NCI-H2081 (cell line): Measurements from ENCODE around the gene CCDC63.
"Not testable (repeated sequence)": the region's sequence is repeated elsewhere in the genome, so short reads cannot be mapped to it uniquely, and the experiment has no call there.

Experiments used
- DNase-seq, 2 experiments: peaks; one replicate each; lab custom pipeline; 2025; lab: John Stamatoyannopoulos, UW

CCDC63 gene

GRCh38 chr12:110844551-110845338 is 2.0 kb upstream of the CCDC63 start:
- DNase-seq, result no peak

- DNase-seq, result no peak
Measured at GRCh38 chr12:110845339-110845682, 1.5 kb upstream of the CCDC63 start.

GRCh38 chr12:110848314-110848923 is 1.6 kb downstream of the CCDC63 start:
- DNase-seq, result no peak

GRCh38 chr12:110849221-110849620 is 2.4 kb downstream of the CCDC63 start:
- DNase-seq, result no peak

- DNase-seq, result no peak
Measured at GRCh38 chr12:110849748-110850403, 3.1 kb downstream of the CCDC63 start.

- no peak for DNase-seq
Measured at GRCh38 chr12:110850762-110851161, 4.0 kb downstream of the CCDC63 start.

GRCh38 chr12:110853836-110854235 is 7.0 kb downstream of the CCDC63 start:
- DNase-seq, result no peak

- no peak for DNase-seq
Measured at GRCh38 chr12:110856542-110856941, 9.8 kb downstream of the CCDC63 start.

- no peak for DNase-seq
Measured at GRCh38 chr12:110857528-110857927, 10.7 kb downstream of the CCDC63 start.

- not testable (repeated sequence) for DNase-seq
Measured at GRCh38 chr12:110857954-110858353, 11.2 kb downstream of the CCDC63 start.

GRCh38 chr12:110858848-110859247 is 12.1 kb downstream of the CCDC63 start:
- no peak for DNase-seq

- DNase-seq, result no peak
Measured at GRCh38 chr12:110860833-110861296, 14.1 kb downstream of the CCDC63 start.

- no peak for DNase-seq
Measured at GRCh38 chr12:110861729-110862128, 14.9 kb downstream of the CCDC63 start.

- DNase-seq, result no peak
Measured at GRCh38 chr12:110862329-110862728, 15.5 kb downstream of the CCDC63 start.

GRCh38 chr12:110863161-110863560 is 16.4 kb downstream of the CCDC63 start:
- no peak for DNase-seq

- no peak for DNase-seq
Measured at GRCh38 chr12:110865521-110865920, 18.7 kb downstream of the CCDC63 start.

- no peak for DNase-seq
Measured at GRCh38 chr12:110869026-110869425, 22.2 kb downstream of the CCDC63 start.

GRCh38 chr12:110869803-110870202 is 23.0 kb downstream of the CCDC63 start:
- no peak for DNase-seq

- DNase-seq, result no peak
Measured at GRCh38 chr12:110872100-110872499, 25.3 kb downstream of the CCDC63 start.

- DNase-seq, result no peak
Measured at GRCh38 chr12:110874351-110874750, 27.6 kb downstream of the CCDC63 start.

- no peak for DNase-seq
Measured at GRCh38 chr12:110874781-110875180, 28.0 kb downstream of the CCDC63 start.

- DNase-seq, result no peak
Measured at GRCh38 chr12:110880651-110881050, 33.9 kb downstream of the CCDC63 start.

- DNase-seq, result no peak
Measured at GRCh38 chr12:110883251-110883650, 36.5 kb downstream of the CCDC63 start.
